AG09309 (cell line): Measurements from ENCODE around the gene POLR2E.

Experiments used
- DNase-seq: peaks from one replicate; pipeline ENCODE4 v3.0.0-alpha.2; 2010; ENCODE audit warnings: low read depth
- H3K4me3 ChIP-seq: 2 replicates; pipeline ENCODE4 v1.5.1; 2011; ENCODE audit warnings: mild to moderate bottlenecking, low read depth, low read length, moderate library complexity; ENCODE audit not compliant: control insufficient read depth
- TF ChIP-seq, protein P1 (sequence below): IDR thresholded peaks from 2 replicates; pipeline ENCODE4 v1.5.1; 2011; ENCODE audit warnings: mild to moderate bottlenecking, low read depth, low read length, inconsistent platforms; ENCODE audit not compliant: insufficient read depth, control insufficient read depth; ENCODE audit errors: missing control alignments

The POLR2E gene

DNA sequence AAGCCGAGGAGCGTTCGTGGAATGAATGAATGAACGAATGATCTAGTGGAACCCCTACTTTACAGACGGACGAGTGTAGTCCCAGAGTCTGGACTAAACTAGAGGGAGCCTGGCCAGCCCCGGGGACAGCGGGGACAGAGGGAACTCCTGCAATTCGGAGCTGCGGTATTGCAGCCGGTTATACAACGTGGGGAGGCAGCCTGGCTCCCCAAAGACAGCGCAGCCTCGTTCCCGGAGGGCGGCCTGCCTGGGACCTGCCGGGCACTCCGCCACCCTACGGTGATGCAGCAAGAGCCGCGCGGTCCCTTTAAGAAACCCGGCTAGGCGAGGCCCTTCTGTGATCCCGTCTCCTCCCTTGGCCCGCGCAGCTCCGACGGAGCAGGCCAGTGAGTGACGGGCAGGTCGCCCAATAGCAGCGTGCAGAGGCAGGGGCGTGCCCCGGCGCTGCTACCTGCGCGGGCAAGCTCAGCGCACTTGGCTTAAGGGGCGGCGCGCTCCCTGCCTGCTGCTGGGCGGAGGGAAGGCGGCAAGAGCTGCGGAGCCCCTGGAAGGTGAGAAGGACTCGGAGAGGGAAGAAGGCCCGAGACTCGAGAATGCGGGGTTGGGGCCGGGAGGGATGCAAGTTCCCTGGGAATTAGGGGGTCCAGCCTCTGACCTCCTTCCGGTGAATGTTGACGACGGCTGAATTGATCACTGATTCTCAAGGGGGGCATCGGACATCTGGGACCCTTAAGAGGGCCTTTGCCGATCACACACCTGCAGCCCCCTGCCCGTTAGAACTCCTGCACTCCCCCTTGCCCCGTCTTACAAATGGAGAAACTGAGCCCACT, 55.3 kb downstream of the POLR2E start, which contains the start of gene ABCA7:
Gene ABCA7 (plus strand): TSS at position 462 of the 830 bp plus-strand sequence. CDS start 1,255 bp downstream, outside the sequence.
- DNase-seq: peak; percentile 91
- peak within 1 kb of the TSS; percentile 54 for H3K4me3 ChIP-seq
- TF ChIP-seq, protein P1, sequence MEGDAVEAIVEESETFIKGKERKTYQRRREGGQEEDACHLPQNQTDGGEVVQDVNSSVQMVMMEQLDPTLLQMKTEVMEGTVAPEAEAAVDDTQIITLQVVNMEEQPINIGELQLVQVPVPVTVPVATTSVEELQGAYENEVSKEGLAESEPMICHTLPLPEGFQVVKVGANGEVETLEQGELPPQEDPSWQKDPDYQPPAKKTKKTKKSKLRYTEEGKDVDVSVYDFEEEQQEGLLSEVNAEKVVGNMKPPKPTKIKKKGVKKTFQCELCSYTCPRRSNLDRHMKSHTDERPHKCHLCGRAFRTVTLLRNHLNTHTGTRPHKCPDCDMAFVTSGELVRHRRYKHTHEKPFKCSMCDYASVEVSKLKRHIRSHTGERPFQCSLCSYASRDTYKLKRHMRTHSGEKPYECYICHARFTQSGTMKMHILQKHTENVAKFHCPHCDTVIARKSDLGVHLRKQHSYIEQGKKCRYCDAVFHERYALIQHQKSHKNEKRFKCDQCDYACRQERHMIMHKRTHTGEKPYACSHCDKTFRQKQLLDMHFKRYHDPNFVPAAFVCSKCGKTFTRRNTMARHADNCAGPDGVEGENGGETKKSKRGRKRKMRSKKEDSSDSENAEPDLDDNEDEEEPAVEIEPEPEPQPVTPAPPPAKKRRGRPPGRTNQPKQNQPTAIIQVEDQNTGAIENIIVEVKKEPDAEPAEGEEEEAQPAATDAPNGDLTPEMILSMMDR: no peak

DNA sequence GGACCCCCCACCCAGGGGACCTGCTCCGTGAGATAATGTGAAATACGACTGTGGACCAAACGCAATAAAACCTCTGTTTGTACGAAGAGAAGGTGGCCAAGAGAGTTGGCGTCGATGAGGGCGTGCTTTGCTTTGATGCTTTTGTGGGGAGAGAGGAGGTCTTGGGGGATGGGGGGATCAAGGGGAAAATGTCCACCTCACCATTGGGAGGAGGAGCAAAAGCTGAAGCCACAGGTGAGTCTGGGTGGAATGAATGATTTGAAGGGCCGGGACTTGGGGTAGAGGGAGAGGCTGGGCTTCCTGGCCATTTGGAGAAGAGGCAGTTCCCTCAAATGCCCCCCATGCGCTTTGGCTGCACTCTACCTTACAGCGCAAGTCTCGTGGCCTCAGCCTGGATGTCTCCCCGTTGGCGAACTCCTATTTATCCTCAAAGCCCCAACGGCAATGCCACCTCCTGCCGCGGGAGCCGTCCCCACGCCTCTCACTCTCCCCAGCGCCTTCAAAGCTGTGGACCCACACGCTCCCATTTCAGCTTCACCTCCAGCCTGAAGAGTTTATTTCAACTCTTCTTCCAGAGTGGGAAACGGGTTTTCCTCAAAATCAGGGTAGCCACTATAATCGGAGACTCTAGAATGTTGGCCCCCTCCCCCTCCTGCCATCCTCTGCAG, 56.1 kb downstream of the POLR2E start:
- DNase-seq: no peak
- TF ChIP-seq, protein P1: no peak
- no peak overlapping the region for H3K4me3 ChIP-seq

DNA sequence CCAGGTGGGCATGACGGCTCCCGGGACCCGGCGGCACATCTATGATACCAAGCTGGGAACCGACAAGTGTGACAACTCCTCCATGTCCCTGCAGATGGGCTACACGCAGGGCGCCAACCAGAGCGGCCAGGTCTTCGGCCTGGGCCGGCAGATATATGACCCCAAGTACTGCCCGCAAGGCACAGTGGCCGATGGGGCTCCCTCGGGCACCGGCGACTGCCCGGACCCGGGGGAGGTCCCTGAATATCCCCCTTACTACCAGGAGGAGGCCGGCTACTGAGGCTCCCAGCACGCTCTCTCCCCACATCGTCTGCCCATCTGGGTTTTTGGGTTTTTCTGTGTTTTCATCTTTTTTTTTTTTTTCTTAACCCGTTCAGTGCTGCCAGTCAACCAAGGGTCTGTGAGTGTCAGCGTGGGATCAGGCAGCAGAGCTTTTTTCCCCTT, 57.5 kb downstream of the POLR2E start:
- no peak overlapping the region for H3K4me3 ChIP-seq
- no peak for DNase-seq

More for the DNA sequence above, 57.5 kb downstream of the POLR2E start:
- TF ChIP-seq, protein P1: no peak
